HG03139 (cell line): Measurements from ENCODE around the gene CISD3.

Experiments used
- ATAC-seq: cut with Tn5 transposase; IDR thresholded peaks from one replicate; pipeline ENCODE4 v1.9.1; 2021; ENCODE audit not compliant: unreplicated experiment

CISD3 gene

DNA sequence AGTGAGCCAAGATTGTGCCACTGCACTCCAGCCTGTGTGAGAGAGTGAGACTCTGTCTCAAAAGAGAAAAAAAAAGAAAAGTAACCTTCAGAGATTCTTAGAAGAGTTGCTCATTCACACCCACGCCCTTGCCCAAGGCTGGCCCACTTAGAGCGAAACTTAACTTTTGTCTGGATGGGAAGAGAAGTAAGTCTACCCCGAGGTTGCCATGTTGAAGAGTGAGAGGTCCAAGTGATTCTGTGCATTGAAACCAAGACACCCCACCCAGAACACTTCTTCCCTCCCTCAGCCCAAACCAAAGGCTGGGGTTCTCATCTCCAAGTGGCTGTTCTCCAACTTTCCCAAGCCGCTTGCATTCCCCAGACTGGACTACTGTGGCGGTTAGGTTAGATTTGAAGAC lies 2.4 kb upstream of the CISD3 start:
- no peak for ATAC-seq

DNA sequence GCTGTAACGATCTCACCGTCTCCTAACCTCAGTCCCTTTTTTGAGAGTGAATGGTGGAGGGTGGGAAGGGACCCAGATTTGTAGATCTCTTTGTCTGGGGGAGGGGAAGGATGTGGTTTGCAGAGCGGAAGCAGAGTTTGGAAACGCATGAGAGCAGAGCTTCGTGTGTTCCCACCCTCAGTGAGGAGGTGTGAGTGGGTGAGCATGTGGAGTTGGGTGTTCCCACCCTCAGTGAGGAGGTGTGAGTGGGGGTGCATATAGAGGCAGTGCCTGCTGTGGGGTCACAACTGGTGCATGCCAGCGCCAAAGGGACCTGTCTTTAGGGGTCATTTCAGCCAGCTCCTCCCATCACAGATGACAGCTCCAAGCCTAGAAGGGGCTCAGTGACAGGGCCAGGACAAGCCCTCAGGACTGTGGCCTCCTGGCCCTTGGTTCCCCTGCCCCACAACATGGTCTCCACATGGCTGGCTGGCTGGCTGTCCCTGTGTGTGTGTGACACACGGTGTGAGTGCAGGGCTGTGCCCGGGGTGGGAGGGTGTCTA lies 1.8 kb upstream of the CISD3 start:
- ATAC-seq = no peak

DNA sequence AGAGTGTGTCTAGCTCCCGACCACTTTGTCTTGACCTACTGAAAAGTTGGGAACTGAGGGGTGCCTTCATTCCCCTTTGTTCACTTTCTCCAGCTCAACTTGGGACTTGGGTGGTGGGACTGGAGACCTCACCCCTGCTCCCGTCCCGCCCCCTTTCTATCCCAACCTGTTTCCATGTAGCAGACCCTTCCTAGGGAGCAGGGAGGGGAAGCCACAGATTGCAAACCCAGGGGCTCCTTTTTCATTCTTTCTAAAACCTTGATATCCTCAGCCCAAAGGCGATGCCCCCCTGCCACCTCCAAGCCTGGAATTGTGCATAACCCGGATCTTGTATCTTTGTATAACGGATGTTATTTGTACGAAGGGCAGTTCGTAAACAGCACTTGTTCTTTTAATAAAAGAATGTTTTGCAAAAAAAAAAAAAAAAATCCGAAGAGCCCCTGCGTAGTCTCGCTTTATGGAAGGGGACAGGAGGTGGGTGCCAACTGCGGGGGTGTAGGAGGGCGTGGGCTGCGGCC lies 714 bp upstream of the CISD3 start:
- no peak for ATAC-seq

DNA sequence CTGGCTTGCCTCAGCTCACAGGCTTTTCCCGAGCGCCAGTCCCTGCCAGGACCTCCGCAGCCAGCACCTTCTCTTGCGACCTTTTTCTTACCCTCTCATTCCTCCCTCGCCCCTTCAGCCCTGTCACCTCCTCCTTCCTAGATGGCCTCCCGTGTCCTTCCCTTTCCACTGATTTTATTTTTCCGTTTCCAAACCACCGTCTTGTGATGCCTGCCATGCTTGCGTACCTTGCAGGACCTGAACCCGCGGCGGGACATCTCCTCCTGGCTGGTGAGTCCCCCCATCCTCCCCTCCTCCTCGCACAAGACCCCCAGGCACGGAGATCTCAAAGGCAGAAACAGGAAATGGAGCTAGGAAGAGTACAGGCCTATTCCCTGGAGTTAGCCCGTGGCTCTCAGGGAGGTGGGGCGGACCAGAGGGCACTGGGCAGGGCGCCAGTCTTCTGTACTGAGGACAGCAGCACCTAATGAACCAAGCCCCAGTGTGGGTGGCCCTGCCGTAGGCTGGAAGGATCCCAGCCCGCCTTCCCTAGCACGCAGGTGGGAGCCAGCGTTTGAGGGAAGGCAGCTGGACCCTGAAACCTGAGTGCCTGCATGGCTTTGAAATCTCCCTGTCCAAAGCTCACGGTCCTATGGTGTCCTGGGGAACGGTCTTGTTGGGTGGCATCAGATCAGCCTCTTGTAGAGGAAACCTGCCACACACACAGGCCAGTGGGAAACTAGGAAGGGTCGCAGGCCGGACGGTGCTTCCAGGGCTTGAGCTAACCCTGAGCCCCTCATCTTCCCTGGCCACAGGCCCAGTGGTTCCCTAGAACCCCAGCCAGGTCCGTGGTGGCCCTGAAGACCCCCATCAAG lies 612 bp downstream of the CISD3 start:
- no peak for ATAC-seq

DNA sequence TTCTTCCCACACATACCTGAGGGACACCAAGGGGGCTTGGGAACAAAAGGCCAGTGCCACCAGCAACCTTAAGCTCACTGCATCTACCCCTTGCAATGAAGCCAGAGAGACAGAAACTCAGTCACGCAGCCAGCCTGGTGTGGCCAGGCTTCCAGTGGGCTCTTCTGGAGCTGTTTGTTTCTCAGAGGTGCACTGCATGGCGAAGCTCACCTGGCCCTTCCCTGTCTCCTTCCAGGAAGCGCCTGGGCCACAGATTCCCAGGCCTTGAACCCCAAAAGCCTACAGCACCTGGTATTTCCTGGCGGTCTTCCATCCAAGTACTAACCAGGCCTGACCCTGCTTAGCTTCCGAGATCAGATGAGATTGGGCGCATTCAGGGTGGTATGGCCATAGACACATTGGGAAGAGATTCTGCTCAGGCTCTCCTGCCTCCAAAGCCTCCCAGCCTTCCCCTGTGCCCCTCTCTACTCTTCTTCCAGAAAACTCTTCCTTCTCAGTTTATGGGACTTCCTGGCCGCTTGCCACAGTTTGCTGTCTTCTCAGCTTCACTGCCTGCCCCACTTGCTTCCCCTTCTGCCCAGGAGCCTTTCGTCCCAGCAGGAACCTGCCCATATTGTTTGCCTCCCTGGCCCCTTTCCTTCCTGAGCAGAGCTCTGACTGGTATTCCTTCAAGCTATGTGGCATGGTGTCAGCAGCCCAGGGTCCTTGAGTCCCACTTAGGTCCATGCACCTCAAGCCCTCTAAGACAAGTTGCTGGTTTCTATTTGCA lies 1.6 kb downstream of the CISD3 start:
- no peak for ATAC-seq

DNA sequence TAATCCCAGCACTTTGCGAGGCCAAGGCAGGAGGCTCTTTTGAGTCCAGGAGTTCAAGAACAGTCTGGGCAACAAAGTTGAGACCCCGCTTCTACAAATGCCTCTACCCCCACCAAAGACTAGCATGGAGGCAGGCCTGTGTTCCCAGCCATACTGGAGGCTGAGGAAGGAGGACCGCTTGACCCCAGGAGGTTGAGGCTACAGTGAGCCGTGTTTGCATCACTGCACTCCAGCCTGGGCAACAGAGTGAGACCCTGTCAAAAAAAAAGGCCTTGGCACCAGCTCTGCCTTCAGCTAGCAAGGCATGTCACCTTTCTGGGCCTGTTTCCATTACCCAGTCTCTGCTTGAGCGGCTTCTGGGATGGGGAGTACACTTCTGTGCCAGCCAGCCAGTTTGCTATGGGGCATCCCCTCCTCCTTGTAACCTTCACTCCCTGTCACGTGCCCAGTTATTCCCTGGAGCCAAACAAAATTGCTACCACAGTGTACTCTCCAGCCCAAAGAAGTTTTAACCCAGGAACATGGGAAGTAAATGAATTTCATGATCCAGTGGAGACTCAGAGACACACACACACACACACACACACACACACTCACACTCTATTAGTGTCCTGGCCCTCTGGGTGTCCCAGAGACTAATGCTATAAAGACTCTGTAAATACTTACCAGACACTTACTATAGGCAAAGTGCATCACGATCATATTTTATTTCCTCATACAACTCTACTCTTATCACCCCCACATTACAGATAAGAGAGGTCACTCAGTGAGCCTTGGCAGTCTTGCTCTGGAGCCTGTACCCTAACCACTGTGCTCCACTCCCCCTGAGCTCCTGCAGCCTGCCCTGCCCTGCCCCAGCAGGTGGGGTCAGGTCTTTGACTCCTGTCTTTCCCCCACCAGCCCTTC lies 2.5 kb downstream of the CISD3 start:
- ATAC-seq = no peak

DNA sequence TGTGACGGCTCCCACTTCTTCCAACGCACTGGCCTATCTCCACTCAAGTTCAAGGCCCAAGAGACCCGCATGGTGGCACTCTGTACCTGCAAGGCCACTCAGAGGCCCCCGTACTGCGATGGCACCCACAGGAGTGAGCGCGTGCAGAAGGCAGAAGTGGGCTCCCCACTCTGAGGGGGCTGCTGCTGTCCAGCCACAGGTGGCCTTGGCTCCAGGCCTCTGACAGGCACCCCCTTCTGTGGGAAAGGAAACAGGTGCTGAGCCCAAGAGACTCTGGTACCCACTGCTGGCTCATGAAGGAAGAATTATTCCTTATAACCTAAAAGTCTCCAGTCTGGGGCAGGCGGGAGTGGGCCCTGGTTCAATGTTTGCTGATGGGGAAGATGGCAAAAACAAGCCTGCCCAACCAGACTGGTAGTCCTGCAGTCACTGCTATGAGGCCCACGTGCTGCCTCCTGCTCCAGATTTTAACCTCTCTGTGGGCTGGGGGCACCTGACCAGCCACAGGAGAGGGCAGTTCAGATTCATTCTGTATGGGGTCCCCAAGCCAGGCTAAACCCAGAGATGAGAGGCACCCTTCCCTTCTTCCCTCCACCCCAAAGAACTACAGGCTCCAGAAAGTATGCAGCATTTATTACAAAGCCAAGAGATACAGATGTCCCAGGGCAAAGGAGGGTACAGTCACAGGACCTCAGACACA lies 3.3 kb downstream of the CISD3 start:
- no peak for ATAC-seq

DNA sequence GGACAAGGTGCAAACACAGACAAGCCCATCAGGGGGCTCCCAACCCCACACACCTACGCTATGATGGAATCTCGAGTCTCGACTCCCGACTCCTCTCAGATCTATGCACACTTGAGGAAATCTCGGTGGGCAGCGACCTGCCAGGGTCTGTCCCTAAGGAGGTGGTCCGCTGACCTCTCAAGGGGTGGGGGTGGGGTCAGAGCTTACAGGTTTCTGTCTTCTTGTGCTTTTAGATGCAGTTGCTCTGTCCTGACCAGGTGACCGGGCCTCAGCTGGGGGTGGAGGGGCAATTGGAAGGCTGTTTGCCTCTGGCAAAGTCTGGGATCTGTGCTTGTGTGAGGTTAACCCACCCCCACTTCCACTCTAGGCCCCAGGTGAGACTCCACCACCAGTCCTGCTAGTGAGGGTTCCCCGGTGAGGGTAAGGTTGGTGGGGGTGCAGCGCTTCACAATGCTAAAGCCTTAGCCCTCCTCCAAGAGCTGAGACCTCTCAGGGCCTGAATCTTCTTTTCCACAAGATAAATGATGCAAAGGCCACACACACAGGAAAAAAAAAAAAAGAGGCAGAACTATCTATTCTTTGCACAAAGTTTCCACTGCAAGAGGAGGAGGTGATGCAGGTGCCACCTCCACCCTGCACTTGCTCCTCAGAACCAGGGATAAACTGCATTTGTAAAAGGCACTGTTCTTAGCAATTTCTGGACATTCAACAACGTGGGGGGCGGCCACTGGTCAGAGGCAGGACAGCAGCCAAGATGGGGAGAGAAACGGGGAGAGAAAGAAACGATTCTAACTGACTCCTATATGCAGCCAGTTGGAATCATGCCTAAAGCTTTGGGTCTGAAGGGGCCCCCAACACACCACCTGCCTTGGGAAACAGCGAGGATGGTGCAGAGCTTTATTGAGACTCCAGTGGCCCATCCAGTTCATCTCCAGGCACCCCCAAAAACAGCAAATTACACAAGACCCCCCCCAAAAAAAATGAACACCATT lies 4.1 kb downstream of the CISD3 start:
- no peak for ATAC-seq

DNA sequence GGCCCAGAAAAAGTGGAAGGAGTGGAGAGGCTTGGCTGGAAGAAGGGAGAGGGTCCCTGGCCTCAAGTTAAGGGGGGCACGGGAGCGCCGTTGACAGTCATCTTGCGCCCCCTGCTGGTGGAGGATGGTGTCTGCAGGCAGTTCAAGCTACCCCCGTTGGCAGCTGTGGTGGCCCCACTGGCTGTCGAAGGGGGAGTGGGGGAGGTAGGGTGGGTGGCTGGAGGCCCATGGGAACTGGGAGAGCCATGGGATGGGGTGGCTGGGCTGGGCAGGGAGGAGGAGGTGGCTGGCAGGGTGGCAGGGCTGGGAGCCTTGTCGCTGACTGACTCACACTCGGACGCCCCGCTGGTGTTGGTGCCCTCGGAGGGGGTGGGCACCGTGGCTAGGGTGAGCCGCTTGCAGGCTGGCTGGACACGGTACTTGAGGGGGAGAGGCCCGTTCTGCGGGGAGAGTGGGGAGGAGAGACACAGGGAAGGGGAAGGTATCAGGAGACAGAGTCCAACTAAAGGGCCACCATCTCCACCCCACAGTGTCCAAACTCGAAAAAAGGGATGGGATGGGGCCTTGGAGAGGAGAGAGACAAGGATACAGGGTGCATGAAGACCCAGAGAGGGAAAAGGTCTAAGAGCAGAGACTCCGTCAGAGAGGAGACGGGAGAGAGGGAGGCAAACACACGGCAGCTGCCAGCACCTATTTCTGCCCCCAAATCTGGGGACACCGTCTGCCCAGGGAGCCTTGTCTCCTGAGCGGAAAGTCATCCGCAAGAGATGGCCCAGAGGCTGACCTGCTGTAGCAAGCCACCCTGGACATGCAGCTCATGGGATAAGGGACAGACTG lies 5.2 kb downstream of the CISD3 start:
- ATAC-seq = no peak

DNA sequence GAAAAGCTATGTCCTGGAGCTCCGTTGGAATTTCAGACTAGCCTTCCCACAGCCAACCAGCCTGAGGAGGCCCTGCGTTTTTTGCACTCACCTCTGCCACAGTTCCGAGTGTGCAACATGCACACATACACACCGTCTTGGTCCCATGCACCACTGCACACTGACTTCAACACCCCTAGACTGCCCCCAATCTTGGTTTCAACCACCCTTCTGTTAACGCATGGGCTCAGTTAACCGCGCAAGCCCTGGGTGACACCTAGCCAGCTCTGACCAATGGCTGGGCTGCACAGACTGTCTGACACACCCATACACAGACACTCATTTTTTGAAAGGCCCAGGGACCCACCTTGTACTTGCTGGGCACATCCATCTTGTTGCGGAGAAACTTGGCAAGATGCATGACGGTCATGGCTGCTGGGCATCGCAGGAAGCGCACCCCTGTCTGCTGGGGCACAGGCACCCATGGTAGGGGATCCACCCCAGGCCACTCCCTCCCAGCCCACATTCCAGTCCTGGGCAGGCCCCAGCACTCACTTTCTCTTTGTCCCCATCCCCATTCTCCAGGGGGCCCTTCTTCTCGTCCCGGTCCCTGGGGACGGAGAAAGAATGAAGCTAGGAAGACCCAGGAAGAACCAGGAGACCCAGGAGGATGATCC lies 8.0 kb downstream of the CISD3 start:
- ATAC-seq = no peak

DNA sequence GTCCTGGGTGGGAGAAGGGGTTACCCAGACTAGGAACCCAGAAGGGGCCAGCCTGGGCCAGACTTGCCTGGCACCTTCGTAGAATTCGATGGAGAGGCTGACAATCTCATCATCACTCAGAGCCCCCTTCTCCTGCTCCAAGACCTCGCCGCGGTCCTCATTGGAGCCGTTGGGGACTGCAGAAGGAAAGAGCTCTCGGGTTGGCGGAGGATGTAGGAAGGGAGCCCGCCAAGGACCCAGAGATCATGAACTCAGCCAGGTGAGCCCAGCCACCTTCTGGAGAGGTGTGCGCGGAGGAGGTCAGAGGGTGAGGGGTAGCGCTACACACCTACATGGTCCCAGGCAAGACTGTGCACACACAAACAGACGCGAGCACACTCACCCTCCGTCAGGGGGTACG lies 8.5 kb downstream of the CISD3 start:
- no peak for ATAC-seq

DNA sequence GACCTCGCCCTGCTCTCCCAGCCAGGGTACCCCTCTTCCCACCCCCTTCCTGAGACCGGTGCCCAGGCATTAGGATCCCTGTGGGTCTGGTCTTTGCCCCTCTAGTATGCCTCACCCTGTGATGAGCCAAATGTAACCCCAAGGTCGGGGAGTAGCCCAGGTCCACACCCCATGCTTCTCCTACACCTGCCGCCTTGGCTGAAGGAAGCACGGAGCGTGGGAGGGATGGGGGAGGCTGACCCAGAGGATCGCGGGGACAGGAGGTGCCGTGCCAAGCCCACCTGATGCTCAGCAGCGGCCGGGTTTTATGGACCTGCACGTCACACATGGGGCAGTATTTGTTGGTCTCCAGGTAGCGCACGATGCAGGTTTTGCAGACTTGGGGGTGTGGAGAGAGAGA lies 9.2 kb downstream of the CISD3 start:
- ATAC-seq = no peak

DNA sequence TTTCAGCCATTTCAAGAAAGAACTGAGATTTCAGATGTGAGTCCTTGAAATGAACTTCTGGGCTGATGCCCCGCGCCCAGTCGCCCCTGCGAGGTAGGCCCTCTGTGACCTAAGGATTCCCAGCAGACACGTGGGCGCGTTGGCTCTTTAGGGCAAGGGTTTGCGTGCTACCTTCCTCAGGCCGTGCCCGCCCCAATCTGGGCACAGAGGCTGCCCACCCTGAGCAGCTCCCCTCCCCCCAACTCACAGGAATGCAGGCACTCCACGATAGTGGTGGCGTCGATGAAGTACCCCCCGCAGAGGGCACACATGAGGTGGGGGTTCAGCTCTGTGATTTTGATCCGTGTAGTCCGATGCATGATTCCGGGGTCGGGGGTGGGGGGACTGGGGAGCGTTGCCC lies 9.9 kb downstream of the CISD3 start:
- ATAC-seq = no peak

DNA sequence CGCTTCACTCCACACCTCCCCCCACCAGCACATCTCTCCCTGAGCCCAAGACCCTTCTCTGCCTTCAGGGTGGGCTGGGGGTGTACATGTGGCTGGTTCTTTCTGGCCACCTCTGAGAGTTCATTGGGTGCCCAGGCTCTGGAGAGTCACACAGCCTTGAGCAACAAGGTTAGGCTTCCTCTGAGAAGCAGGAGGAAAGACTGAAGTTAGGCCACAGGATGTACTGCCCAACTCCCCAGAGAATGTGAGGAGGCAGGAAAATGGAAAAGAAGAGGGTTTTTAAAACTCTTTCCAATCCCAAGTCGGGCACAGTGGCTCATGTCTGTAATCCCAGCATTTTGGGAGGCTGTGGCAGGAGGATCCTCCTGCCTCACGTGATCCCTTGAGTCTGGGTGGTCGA lies 10.7 kb downstream of the CISD3 start:
- ATAC-seq = no peak

DNA sequence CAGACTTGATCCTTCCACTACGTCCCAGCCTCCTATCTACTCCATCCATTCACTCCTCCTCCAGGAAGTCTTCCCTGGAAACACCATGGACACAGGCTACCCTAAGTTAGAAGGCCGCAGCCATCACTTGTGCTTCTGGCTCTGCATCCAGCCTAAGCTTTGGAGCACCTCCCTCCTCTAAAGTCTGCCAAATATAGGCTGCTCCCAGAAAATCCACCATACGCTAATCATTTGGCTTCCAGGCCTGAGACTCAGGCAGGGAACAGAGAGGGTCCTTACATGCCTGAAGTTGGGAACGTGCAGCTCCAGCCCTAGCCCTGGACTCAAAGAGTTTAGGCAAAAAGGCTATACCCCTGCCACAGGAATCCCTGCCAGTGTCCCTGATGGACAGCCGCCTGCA lies 11.3 kb downstream of the CISD3 start:
- no peak for ATAC-seq

DNA sequence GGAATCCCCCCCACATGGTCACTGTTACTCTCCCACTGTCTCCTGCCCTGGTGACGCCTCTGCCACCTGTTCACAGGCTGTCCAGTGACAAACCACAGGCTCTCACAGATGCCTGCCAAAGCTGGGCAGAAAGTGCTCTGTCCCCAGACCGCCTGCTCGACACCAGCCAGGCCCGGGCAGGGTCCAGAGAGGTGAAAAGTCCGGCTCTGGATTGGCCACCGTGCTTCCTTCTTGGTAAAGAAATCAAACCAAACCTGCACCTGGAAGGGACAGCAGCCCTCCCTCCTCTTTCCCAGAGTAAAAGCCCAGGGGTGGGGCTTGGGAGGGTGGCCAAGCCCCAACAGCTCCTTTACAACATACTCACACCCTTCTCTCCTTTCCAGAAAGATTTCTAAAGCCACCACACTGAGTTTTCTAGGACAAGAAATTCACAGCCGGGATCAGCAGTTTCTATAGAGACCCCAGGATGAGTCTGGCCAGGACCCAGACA lies 11.8 kb downstream of the CISD3 start:
- ATAC-seq = no peak
